ENCODE results near the gene FAM78A.
"Not testable (repeated sequence)": the region's sequence is repeated elsewhere in the genome, so short reads cannot be mapped to it uniquely, and the experiment has no call there.

The FAM78A gene

GRCh38 chr9:131214876-131215275 lies 61.4 kb downstream of the FAM78A start:
- H3K9me3 ChIP-seq (ENCODE audit: control insufficient read depth, insufficient read depth, low read length) = no peaks in the 10 kb centered on the region
- H3K36me3 ChIP-seq (ENCODE audit: control insufficient read depth, insufficient read depth, low read length) = peaks cover 29% of the 10 kb centered on the region
- no peak overlapping the region for H3K27ac ChIP-seq (ENCODE audit: low read depth, low read length)
- no peaks in the 10 kb centered on the region for H3K27me3 ChIP-seq (ENCODE audit: control insufficient read depth, insufficient read depth, low read length)
- peaks cover 4% of the 10 kb centered on the region; the same call in 1 of the 2 replicates for H3K4me1 ChIP-seq (ENCODE audit: control insufficient read depth, insufficient read depth, low read length)
- H3K4me3 ChIP-seq (ENCODE audit: low read depth, low read length) = no peak overlapping the region
- H3K9ac ChIP-seq (ENCODE audit: low read depth, low read length) = no peak overlapping the region

- H3K4me1 ChIP-seq (ENCODE audit: control insufficient read depth, insufficient read depth, low read length) = no peaks in the 10 kb centered on the region
- no peaks in the 10 kb centered on the region for H3K9me3 ChIP-seq (ENCODE audit: control insufficient read depth, insufficient read depth, low read length)
- no peak overlapping the region for H3K9ac ChIP-seq (ENCODE audit: low read depth, low read length)
- H3K27ac ChIP-seq (ENCODE audit: low read depth, low read length) = no peak overlapping the region
- no peaks in the 10 kb centered on the region for H3K27me3 ChIP-seq (ENCODE audit: control insufficient read depth, insufficient read depth, low read length)
- H3K4me3 ChIP-seq (ENCODE audit: low read depth, low read length) = no peak overlapping the region
- H3K36me3 ChIP-seq (ENCODE audit: control insufficient read depth, insufficient read depth, low read length) = peaks cover 31% of the 10 kb centered on the region
Measured at GRCh38 chr9:131214286-131214856, 61.9 kb downstream of the FAM78A start.

GRCh38 chr9:131211920-131212319 lies 64.4 kb downstream of the FAM78A start:
- not testable (repeated sequence) for H3K9me3 ChIP-seq (ENCODE audit: control insufficient read depth, insufficient read depth, low read length); H3K27ac ChIP-seq (ENCODE audit: low read depth, low read length); H3K27me3 ChIP-seq (ENCODE audit: control insufficient read depth, insufficient read depth, low read length); H3K4me1 ChIP-seq (ENCODE audit: control insufficient read depth, insufficient read depth, low read length); H3K4me3 ChIP-seq (ENCODE audit: low read depth, low read length); H3K9ac ChIP-seq (ENCODE audit: low read depth, low read length)
- peaks cover 23% of the 10 kb centered on the region for H3K36me3 ChIP-seq (ENCODE audit: control insufficient read depth, insufficient read depth, low read length)

Data from HUES48 (cell line).